ENCODE data around the gene BABAM2. TPM values are rescaled to one million over a fixed set of nuclear protein-coding genes. Genes with fewer than 3 reads are reported as not detected.

The BABAM2 gene
- total and polyA plus RNA-seq, 4 donors = 9.9 to 17.0 (median 13.9) TPM

DNA sequence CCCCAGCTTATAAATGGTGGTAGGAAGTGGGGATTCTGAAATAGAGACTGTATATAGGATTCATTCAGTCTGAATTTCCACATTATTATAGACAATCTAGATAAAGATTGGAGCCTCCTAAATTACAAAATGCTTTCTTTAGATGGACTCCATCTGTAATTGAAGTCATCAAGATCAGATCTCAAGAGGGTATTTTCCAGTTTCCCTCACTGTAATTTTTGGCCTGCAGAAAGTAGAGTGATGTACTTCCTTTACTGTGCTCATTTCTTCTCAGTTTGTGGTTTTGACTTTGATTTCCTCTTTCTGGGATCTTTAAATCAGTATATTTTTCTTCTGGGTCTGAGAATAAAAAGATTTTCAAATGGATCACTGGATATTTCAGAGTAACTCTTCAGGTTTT, 7.2 kb downstream of the BABAM2 start:
- H3K27ac ChIP-seq (ENCODE audit: low read depth in 1 of 2, low read length in 2 of 2) = no peak overlapping the region
- H3K27me3 ChIP-seq (ENCODE audit: control insufficient read depth in 4 of 4, insufficient read depth in 4 of 4, low read length in 3 of 4) = no peaks in the 10 kb centered on the region
- H3K9me3 ChIP-seq (ENCODE audit: control insufficient read depth in 4 of 4, low read length in 3 of 4) = no peaks in the 10 kb centered on the region
- TF ChIP-seq EGR1 (IDR thresholded peaks at IDR 0.05; ENCODE audit: low read depth in 2 of 2) (no peak), YY1 (IDR thresholded peaks at IDR 0.05) (no peak), JUND (IDR thresholded peaks at IDR 0.05) (no peak), HNF4A (conservative IDR thresholded peaks at IDR 0.05) (no peak), GABPA (IDR thresholded peaks at IDR 0.05 in 1 of 2, conservative IDR thresholded peaks at IDR 0.05 in 1 of 2) (no peak), HNF4G (IDR thresholded peaks at IDR 0.05) (no peak), RXRA (IDR thresholded peaks at IDR 0.05) (no peak)
- TF ChIP-seq, protein P1, sequence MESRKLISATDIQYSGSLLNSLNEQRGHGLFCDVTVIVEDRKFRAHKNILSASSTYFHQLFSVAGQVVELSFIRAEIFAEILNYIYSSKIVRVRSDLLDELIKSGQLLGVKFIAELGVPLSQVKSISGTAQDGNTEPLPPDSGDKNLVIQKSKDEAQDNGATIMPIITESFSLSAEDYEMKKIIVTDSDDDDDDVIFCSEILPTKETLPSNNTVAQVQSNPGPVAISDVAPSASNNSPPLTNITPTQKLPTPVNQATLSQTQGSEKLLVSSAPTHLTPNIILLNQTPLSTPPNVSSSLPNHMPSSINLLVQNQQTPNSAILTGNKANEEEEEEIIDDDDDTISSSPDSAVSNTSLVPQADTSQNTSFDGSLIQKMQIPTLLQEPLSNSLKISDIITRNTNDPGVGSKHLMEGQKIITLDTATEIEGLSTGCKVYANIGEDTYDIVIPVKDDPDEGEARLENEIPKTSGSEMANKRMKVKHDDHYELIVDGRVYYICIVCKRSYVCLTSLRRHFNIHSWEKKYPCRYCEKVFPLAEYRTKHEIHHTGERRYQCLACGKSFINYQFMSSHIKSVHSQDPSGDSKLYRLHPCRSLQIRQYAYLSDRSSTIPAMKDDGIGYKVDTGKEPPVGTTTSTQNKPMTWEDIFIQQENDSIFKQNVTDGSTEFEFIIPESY (IDR thresholded peaks at IDR 0.05) = no peak
- TF ChIP-seq, protein P2, sequence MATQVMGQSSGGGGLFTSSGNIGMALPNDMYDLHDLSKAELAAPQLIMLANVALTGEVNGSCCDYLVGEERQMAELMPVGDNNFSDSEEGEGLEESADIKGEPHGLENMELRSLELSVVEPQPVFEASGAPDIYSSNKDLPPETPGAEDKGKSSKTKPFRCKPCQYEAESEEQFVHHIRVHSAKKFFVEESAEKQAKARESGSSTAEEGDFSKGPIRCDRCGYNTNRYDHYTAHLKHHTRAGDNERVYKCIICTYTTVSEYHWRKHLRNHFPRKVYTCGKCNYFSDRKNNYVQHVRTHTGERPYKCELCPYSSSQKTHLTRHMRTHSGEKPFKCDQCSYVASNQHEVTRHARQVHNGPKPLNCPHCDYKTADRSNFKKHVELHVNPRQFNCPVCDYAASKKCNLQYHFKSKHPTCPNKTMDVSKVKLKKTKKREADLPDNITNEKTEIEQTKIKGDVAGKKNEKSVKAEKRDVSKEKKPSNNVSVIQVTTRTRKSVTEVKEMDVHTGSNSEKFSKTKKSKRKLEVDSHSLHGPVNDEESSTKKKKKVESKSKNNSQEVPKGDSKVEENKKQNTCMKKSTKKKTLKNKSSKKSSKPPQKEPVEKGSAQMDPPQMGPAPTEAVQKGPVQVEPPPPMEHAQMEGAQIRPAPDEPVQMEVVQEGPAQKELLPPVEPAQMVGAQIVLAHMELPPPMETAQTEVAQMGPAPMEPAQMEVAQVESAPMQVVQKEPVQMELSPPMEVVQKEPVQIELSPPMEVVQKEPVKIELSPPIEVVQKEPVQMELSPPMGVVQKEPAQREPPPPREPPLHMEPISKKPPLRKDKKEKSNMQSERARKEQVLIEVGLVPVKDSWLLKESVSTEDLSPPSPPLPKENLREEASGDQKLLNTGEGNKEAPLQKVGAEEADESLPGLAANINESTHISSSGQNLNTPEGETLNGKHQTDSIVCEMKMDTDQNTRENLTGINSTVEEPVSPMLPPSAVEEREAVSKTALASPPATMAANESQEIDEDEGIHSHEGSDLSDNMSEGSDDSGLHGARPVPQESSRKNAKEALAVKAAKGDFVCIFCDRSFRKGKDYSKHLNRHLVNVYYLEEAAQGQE (IDR thresholded peaks at IDR 0.05) = no peak
- no peak for DNase-seq (ENCODE audit: low spot score)
- H3K9ac ChIP-seq (ENCODE audit: low read depth in 1 of 2, low read length in 2 of 2) = no peak overlapping the region
- no peaks in the 10 kb centered on the region for H3K4me1 ChIP-seq (ENCODE audit: control insufficient read depth in 4 of 4, insufficient read depth in 4 of 4, low read length in 3 of 4)
- peaks cover 0 to 7% (median 3%) of the 10 kb centered on the region in 4 donors for H3K36me3 ChIP-seq (ENCODE audit: control insufficient read depth in 4 of 4, insufficient read depth in 3 of 4, low read depth in 1 of 4, low read length in 3 of 4)
- H3K4me3 ChIP-seq (ENCODE audit: low read depth in 1 of 3, low read length in 3 of 3) = no peak overlapping the region

DNA sequence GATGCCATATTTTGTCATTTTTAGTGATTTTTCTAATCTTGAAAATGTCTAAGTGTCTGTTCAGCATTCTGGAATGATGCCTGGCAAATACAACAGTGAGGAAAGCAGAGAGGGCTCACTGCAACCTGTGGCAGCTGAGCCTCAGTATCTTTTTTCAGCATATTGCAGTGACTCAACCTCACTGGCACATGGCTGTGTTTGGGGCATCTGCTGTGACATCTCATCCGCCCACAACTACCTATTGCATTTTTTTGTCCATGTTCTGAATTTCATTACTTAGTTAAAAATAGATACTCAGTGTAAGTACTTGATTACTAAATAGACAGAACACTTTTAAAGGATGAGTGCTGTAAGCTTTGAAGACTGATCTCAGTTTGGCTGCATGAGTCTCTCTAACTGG, 10.7 kb downstream of the BABAM2 start:
- Histone ChIP-seq H3K27me3 (ENCODE audit: control insufficient read depth in 4 of 4, insufficient read depth in 4 of 4, low read length in 3 of 4) (no peaks in the 10 kb centered on the region), H3K9ac (ENCODE audit: low read depth in 1 of 2, low read length in 2 of 2) (no peak overlapping the region), H3K36me3 (ENCODE audit: control insufficient read depth in 4 of 4, insufficient read depth in 3 of 4, low read depth in 1 of 4, low read length in 3 of 4) (peaks cover 0 to 7% (median 3%) of the 10 kb centered on the region in 4 donors), H3K4me1 (ENCODE audit: control insufficient read depth in 4 of 4, insufficient read depth in 4 of 4, low read length in 3 of 4) (no peaks in the 10 kb centered on the region), H3K27ac (ENCODE audit: low read depth in 1 of 2, low read length in 2 of 2) (no peak overlapping the region), H3K9me3 (ENCODE audit: control insufficient read depth in 4 of 4, low read length in 3 of 4) (no peaks in the 10 kb centered on the region), H3K4me3 (ENCODE audit: low read depth in 1 of 3, low read length in 3 of 3) (no peak overlapping the region)
- 88% methylated on average over 1 of the region's 1 CpG for WGBS
- DNase-seq (ENCODE audit: low spot score) = no peak
- TF ChIP-seq, protein P1 (IDR thresholded peaks at IDR 0.05) = no peak
- no peak for TF ChIP-seq HNF4A (conservative IDR thresholded peaks at IDR 0.05)

DNA sequence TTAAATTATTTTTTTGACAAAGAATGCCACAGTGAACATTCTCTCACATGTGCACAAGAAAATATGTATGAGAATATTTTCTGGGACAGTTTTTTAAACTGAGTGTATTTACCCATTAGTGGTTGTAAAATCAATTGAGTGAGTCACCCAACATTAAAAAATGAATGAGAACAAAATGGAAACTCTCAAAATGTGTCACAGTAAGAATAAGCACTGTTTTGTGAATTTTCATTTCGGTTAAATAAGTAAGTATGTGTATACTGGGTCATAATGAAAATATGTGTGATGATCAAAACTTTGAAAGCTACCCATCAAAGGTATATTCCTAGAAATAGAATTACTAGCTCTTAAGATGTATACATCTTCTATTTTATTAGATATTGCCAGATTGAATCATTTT, 11.6 kb downstream of the BABAM2 start:
- Histone ChIP-seq H3K9me3 (ENCODE audit: control insufficient read depth in 4 of 4, low read length in 3 of 4) (no peaks in the 10 kb centered on the region), H3K4me3 (ENCODE audit: low read depth in 1 of 3, low read length in 3 of 3) (no peak overlapping the region), H3K27me3 (ENCODE audit: control insufficient read depth in 4 of 4, insufficient read depth in 4 of 4, low read length in 3 of 4) (no peaks in the 10 kb centered on the region), H3K36me3 (ENCODE audit: control insufficient read depth in 4 of 4, insufficient read depth in 3 of 4, low read depth in 1 of 4, low read length in 3 of 4) (peaks cover 0 to 3% (median 0%) of the 10 kb centered on the region in 4 donors), H3K4me1 (ENCODE audit: control insufficient read depth in 4 of 4, insufficient read depth in 4 of 4, low read length in 3 of 4) (no peaks in the 10 kb centered on the region), H3K27ac (ENCODE audit: low read depth in 1 of 2, low read length in 2 of 2) (no peak overlapping the region), H3K9ac (ENCODE audit: low read depth in 1 of 2, low read length in 2 of 2) (no peak overlapping the region)
- DNase-seq (ENCODE audit: low spot score) = no peak
- TF ChIP-seq FOXA1 (IDR thresholded peaks at IDR 0.05) (no peak), EGR1 (IDR thresholded peaks at IDR 0.05; ENCODE audit: low read depth in 2 of 2) (no peak), JUND (IDR thresholded peaks at IDR 0.05) (no peak), YY1 (IDR thresholded peaks at IDR 0.05) (no peak), FOXA2 (IDR thresholded peaks at IDR 0.05) (no peak), NR2F2 (IDR thresholded peaks at IDR 0.05) (no peak), RXRA (IDR thresholded peaks at IDR 0.05) (no peak), HNF4A (conservative IDR thresholded peaks at IDR 0.05) (no peak), RAD21 (IDR thresholded peaks at IDR 0.05) (no peak)
- TF ChIP-seq, protein P1 (IDR thresholded peaks at IDR 0.05) = no peak
- TF ChIP-seq, protein P3, sequence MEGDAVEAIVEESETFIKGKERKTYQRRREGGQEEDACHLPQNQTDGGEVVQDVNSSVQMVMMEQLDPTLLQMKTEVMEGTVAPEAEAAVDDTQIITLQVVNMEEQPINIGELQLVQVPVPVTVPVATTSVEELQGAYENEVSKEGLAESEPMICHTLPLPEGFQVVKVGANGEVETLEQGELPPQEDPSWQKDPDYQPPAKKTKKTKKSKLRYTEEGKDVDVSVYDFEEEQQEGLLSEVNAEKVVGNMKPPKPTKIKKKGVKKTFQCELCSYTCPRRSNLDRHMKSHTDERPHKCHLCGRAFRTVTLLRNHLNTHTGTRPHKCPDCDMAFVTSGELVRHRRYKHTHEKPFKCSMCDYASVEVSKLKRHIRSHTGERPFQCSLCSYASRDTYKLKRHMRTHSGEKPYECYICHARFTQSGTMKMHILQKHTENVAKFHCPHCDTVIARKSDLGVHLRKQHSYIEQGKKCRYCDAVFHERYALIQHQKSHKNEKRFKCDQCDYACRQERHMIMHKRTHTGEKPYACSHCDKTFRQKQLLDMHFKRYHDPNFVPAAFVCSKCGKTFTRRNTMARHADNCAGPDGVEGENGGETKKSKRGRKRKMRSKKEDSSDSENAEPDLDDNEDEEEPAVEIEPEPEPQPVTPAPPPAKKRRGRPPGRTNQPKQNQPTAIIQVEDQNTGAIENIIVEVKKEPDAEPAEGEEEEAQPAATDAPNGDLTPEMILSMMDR (IDR thresholded peaks at IDR 0.05; ENCODE audit: low read depth, low read length, missing input control) = no peak
- 93% methylated on average over 1 of the region's 1 CpG for WGBS

Data from liver (tissue), 9 donors.